H9 (cell line): ENCODE measurements around the gene CAMTA1. TPM values are rescaled to one million over a fixed set of nuclear protein-coding genes. Genes with fewer than 3 reads are reported as not detected.

ENCODE experiments used
- DNase-seq: peaks from one replicate; pipeline ENCODE4 v3.0.0-alpha.2; 2017
- H2AFZ ChIP-seq: one replicate; pipeline ENCODE4 v1.6.1; 2013; ENCODE audit warnings: mild to moderate bottlenecking, low read length, control low read depth, moderate library complexity
- H2AK5ac ChIP-seq: 2 replicates; pipeline ENCODE4 v1.6.1; 2013; ENCODE audit warnings: low read length, control low read depth, mixed read lengths; ENCODE audit not compliant: insufficient read length
- H2BK120ac ChIP-seq: one replicate; pipeline ENCODE4 v1.6.1; 2013; ENCODE audit warnings: low read depth, mild to moderate bottlenecking, low read length, control low read depth, inconsistent platforms; ENCODE audit not compliant: poor library complexity, severe bottlenecking
- H2BK12ac ChIP-seq: 2 replicates; pipeline ENCODE4 v1.6.1; 2013; ENCODE audit warnings: low read length, control low read depth, mixed read lengths, low read depth; ENCODE audit not compliant: insufficient read length
- H2BK15ac ChIP-seq: 2 replicates; pipeline ENCODE4 v1.6.1; 2013; ENCODE audit warnings: low read depth, low read length, control low read depth
- H2BK20ac ChIP-seq: one replicate; pipeline ENCODE4 v1.6.1; 2013; ENCODE audit warnings: low read depth, mild to moderate bottlenecking, low read length, control low read depth, inconsistent platforms; ENCODE audit not compliant: poor library complexity, severe bottlenecking
- H2BK5ac ChIP-seq: 2 replicates; pipeline ENCODE4 v1.6.1; 2013; ENCODE audit warnings: low read length, control low read depth, mixed read lengths; ENCODE audit not compliant: insufficient read length
- H3K14ac ChIP-seq: 2 replicates; pipeline ENCODE4 v1.6.1; 2013; ENCODE audit warnings: low read length, control low read depth; ENCODE audit not compliant: insufficient read depth
- H3K18ac ChIP-seq: 2 replicates; pipeline ENCODE4 v1.6.1; 2013; ENCODE audit warnings: low read depth, mild to moderate bottlenecking, mixed read lengths, low read length, control low read depth; ENCODE audit not compliant: insufficient read length
- H3K23ac ChIP-seq: 2 replicates; pipeline ENCODE4 v1.6.1; 2013; ENCODE audit warnings: low read length, control low read depth, mixed read lengths, low read depth; ENCODE audit not compliant: insufficient read length
- H3K23me2 ChIP-seq: 2 replicates; pipeline ENCODE4 v1.6.1; 2013; ENCODE audit warnings: low read depth, mild to moderate bottlenecking, mixed read lengths, low read length, control low read depth; ENCODE audit not compliant: insufficient read length, poor library complexity, severe bottlenecking
- H3K27ac ChIP-seq: 2 replicates; pipeline ENCODE4 v1.5.1; 2013; ENCODE audit warnings: low read length, control low read depth, mixed read lengths, low read depth; ENCODE audit not compliant: insufficient read length
- H3K27me3 ChIP-seq: 2 replicates; pipeline ENCODE4 v1.6.1; 2013; ENCODE audit warnings: low read length, control low read depth, inconsistent platforms; ENCODE audit not compliant: insufficient read depth
- H3K4ac ChIP-seq: 2 replicates; pipeline ENCODE4 v1.6.1; 2013; ENCODE audit warnings: low read depth, mild to moderate bottlenecking, control low read depth, inconsistent platforms, low read length, moderate library complexity
- H3K4me1 ChIP-seq: 2 replicates; pipeline ENCODE4 v1.6.1; 2013; ENCODE audit warnings: low read length, control low read depth, inconsistent platforms; ENCODE audit not compliant: insufficient read depth
- H3K4me2 ChIP-seq: 2 replicates; pipeline ENCODE4 v1.6.1; 2013; ENCODE audit warnings: low read length, control low read depth, mixed read lengths; ENCODE audit not compliant: insufficient read length, insufficient read depth
- H3K56ac ChIP-seq: 2 replicates; pipeline ENCODE4 v1.6.1; 2013; ENCODE audit warnings: low read depth, mild to moderate bottlenecking, mixed read lengths, low read length, control low read depth; ENCODE audit not compliant: insufficient read length
- H3K79me1 ChIP-seq: 2 replicates; pipeline ENCODE4 v1.6.1; 2013; ENCODE audit warnings: low read depth, mild to moderate bottlenecking, moderate library complexity, low read length, control low read depth, inconsistent platforms; ENCODE audit not compliant: insufficient read depth, poor library complexity, severe bottlenecking
- H3K79me2 ChIP-seq: 2 replicates; pipeline ENCODE4 v1.6.1; 2013; ENCODE audit warnings: low read length, control low read depth, inconsistent platforms; ENCODE audit not compliant: insufficient read depth
- H3K9ac ChIP-seq: 2 replicates; pipeline ENCODE4 v1.6.1; 2013; ENCODE audit warnings: low read length, control low read depth, mixed read lengths; ENCODE audit not compliant: insufficient read length; ENCODE audit errors: extremely low read depth
- H3K9me3 ChIP-seq: one replicate; pipeline ENCODE4 v1.6.1; 2013; ENCODE audit warnings: low read depth, low read length, inconsistent platforms; ENCODE audit not compliant: control insufficient read depth
- H3T11ph ChIP-seq: one replicate; pipeline ENCODE4 v1.6.1; 2013; ENCODE audit warnings: mild to moderate bottlenecking, low read length, control low read depth, inconsistent platforms
- H4K20me1 ChIP-seq: one replicate; pipeline ENCODE4 v1.6.1; 2013; ENCODE audit not compliant: control insufficient read depth, insufficient read length, insufficient read depth
- H4K5ac ChIP-seq: 2 replicates; pipeline ENCODE4 v1.6.1; 2013; ENCODE audit warnings: low read depth, mild to moderate bottlenecking, mixed read lengths, low read length, control low read depth; ENCODE audit not compliant: insufficient read length
- H4K8ac ChIP-seq: replicated peaks from 2 replicates; pipeline ENCODE4 v1.6.1; 2013; ENCODE audit warnings: low read length, control low read depth, mixed read lengths, low read depth; ENCODE audit not compliant: insufficient read length
- H4K91ac ChIP-seq: 2 replicates; pipeline ENCODE4 v1.6.1; 2013; ENCODE audit warnings: low read depth, mild to moderate bottlenecking, moderate library complexity, mixed read lengths, low read length, control low read depth; ENCODE audit not compliant: insufficient read length
- H3K27ac Mint-ChIP-seq, 3 experiments: 2 replicates in 2 of 3; 3 replicates in 1 of 3; pipeline ENCODE4 v1.8.0; 2020 to 2021; ENCODE audit warnings: mixed read lengths in 3 of 3, mild to moderate bottlenecking in 1 of 3, moderate library complexity in 1 of 3
- H3K27me3 Mint-ChIP-seq: 2 replicates; pipeline ENCODE4 v1.8.0; 2021; ENCODE audit warnings: low read depth, mild to moderate bottlenecking, moderate library complexity, mixed read lengths
- H3K36me3 Mint-ChIP-seq, 3 experiments: 2 replicates in 2 of 3; 3 replicates in 1 of 3; pipeline ENCODE4 v1.8.0; 2020 to 2021; ENCODE audit warnings: low read depth in 3 of 3, mixed read lengths in 3 of 3; ENCODE audit not compliant: insufficient read depth in 1 of 3
- H3K4me1 Mint-ChIP-seq, 2 experiments: 2 replicates each; pipeline ENCODE4 v1.8.0; 2020; ENCODE audit warnings: mixed read lengths in 2 of 2
- H3K4me3 Mint-ChIP-seq, 2 experiments: 2 replicates in 1 of 2; 3 replicates in 1 of 2; pipeline ENCODE4 v1.8.0; 2020 to 2021; ENCODE audit warnings: mild to moderate bottlenecking in 2 of 2, mixed read lengths in 2 of 2, moderate library complexity in 1 of 2
- H3K9me3 Mint-ChIP-seq, 2 experiments: 2 replicates in 1 of 2; 3 replicates in 1 of 2; pipeline ENCODE4 v1.8.0; 2020; ENCODE audit warnings: mild to moderate bottlenecking in 2 of 2, mixed read lengths in 2 of 2, moderate library complexity in 1 of 2
- WGBS: extraction: QIAGEN DNeasy Blood & Tissue Kit; methylation state at CpG from one replicate; pipeline ENCODE4 v1.1.7; 2013; ENCODE audit warnings: missing lambda C conversion rate, low lambda C conversion rate, mixed read lengths; ENCODE audit not compliant: insufficient read length; ENCODE audit errors: extremely low coverage; 5-methylcytosine and 5-hydroxymethylcytosine counted together
- total RNA-seq: library from RNA; stranded (reverse); gene quantifications from 2 replicates; pipeline ENCODE4 v1.2.1, GENCODE V29; 2021
- TF ChIP-seq, protein P1 (sequence below): fragments of 200-600 bp; sonication (generic); conservative IDR thresholded peaks from 3 replicates; pipeline ENCODE4 v1.8.0; 2021; ENCODE audit warnings: antibody characterized with exemption, mild to moderate bottlenecking

Gene CAMTA1
- total RNA-seq, 1 experiment from 2014 or later: 115 TPM

- Histone ChIP-seq H4K20me1 (no peaks in the 10 kb centered on the region), H3K56ac (no peak overlapping the region), H4K8ac (no peak overlapping the region), H3K27ac (no peak overlapping the region), H3K14ac (no peak overlapping the region), H2BK120ac (no peak overlapping the region), H2BK5ac (no peak overlapping the region), H3K9me3 (no peaks in the 10 kb centered on the region), H2AFZ (no peak overlapping the region), H3K9ac (no peak overlapping the region), H3K79me1 (no peaks in the 10 kb centered on the region), H2BK15ac (no peak overlapping the region), H3K4ac (no peak overlapping the region), H3K4me1 (no peaks in the 10 kb centered on the region), H2AK5ac (no peak overlapping the region), H3K23me2 (no peaks in the 10 kb centered on the region), H3K4me2 (no peak overlapping the region), H3K79me2 (no peaks in the 10 kb centered on the region), H3K23ac (no peak overlapping the region), H2BK20ac (no peak overlapping the region), H4K5ac (no peak overlapping the region), H2BK12ac (no peak overlapping the region), H3K27me3 (no peaks in the 10 kb centered on the region), H4K91ac (no peak overlapping the region), H3T11ph (no peak overlapping the region), H3K18ac (no peak overlapping the region)
- H3K4me1 Mint-ChIP-seq: peaks cover 3 to 4% of the 10 kb centered on the region in 2 experiments; a peak in 2 of 4 replicates
- H3K9me3 Mint-ChIP-seq: no peaks in the 10 kb centered on the region
- no peaks in the 10 kb centered on the region for H3K27me3 Mint-ChIP-seq
- no peak overlapping the region for H3K4me3 Mint-ChIP-seq
- WGBS: no CpG with 5 or more reads among the region's 3 CpGs
- no peaks in the 10 kb centered on the region; a peak in 1 of 7 replicates for H3K36me3 Mint-ChIP-seq
- DNase-seq: no peak
- peak overlapping the region in 1 of 3 experiments; percentile 40; a peak in 1 of 7 replicates for H3K27ac Mint-ChIP-seq
- TF ChIP-seq, protein P1, sequence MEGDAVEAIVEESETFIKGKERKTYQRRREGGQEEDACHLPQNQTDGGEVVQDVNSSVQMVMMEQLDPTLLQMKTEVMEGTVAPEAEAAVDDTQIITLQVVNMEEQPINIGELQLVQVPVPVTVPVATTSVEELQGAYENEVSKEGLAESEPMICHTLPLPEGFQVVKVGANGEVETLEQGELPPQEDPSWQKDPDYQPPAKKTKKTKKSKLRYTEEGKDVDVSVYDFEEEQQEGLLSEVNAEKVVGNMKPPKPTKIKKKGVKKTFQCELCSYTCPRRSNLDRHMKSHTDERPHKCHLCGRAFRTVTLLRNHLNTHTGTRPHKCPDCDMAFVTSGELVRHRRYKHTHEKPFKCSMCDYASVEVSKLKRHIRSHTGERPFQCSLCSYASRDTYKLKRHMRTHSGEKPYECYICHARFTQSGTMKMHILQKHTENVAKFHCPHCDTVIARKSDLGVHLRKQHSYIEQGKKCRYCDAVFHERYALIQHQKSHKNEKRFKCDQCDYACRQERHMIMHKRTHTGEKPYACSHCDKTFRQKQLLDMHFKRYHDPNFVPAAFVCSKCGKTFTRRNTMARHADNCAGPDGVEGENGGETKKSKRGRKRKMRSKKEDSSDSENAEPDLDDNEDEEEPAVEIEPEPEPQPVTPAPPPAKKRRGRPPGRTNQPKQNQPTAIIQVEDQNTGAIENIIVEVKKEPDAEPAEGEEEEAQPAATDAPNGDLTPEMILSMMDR: no peak
These were observed 99.4 kb downstream of the CAMTA1 start for GRCh38 chr1:6884652-6885153.
